ENCODE data around the gene ZCCHC18.

Gene ZCCHC18

DNA sequence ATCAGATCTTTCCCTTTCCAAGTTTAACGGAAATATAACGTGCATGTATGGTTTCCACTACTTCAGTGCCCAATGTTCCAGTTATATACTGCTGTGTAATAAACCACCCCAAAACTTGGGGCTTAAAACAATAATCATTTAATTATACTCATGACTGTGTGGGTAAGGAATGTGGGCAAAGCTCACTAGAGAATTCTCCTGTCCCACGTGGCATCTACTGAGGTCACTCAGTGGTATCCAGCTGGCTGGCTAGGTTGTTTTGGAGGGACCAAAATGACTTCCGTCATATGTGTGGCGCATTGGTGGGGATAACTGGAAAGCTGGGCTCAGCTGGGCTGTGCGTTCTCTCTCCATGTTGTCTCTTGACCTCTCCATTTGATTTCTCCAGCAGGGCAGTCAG is 18.5 kb downstream of the ZCCHC18 start:
- no peak for TF ChIP-seq SCRT2 (tag by site-specific recombination; IDR thresholded peaks at IDR 0.05)
- no peak for TF ChIP-seq ZFP69B (tag by site-specific recombination; IDR thresholded peaks at IDR 0.05)
- TF ChIP-seq ZNF701 (tag by site-specific recombination; IDR thresholded peaks at IDR 0.05) = no peak
- TF ChIP-seq FEZF1 (tag by site-specific recombination; IDR thresholded peaks at IDR 0.05) = no peak
- TF ChIP-seq, protein P1, sequence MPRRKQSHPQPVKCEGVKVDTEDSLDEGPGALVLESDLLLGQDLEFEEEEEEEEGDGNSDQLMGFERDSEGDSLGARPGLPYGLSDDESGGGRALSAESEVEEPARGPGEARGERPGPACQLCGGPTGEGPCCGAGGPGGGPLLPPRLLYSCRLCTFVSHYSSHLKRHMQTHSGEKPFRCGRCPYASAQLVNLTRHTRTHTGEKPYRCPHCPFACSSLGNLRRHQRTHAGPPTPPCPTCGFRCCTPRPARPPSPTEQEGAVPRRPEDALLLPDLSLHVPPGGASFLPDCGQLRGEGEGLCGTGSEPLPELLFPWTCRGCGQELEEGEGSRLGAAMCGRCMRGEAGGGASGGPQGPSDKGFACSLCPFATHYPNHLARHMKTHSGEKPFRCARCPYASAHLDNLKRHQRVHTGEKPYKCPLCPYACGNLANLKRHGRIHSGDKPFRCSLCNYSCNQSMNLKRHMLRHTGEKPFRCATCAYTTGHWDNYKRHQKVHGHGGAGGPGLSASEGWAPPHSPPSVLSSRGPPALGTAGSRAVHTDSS (tag by site-specific recombination; IDR thresholded peaks at IDR 0.05) = no peak
- TF ChIP-seq ZNF830 (tag by site-specific recombination; IDR thresholded peaks at IDR 0.05; ENCODE audit: low read depth) = no peak
- TF ChIP-seq ZNF837 (tag by site-specific recombination; IDR thresholded peaks at IDR 0.05) = no peak
- no peak for TF ChIP-seq ZBTB17 (tag by site-specific recombination; IDR thresholded peaks at IDR 0.05)
- no peak for TF ChIP-seq ZNF211 (tag by site-specific recombination; IDR thresholded peaks at IDR 0.05; ENCODE audit: low read depth)
- TF ChIP-seq, protein P2, sequence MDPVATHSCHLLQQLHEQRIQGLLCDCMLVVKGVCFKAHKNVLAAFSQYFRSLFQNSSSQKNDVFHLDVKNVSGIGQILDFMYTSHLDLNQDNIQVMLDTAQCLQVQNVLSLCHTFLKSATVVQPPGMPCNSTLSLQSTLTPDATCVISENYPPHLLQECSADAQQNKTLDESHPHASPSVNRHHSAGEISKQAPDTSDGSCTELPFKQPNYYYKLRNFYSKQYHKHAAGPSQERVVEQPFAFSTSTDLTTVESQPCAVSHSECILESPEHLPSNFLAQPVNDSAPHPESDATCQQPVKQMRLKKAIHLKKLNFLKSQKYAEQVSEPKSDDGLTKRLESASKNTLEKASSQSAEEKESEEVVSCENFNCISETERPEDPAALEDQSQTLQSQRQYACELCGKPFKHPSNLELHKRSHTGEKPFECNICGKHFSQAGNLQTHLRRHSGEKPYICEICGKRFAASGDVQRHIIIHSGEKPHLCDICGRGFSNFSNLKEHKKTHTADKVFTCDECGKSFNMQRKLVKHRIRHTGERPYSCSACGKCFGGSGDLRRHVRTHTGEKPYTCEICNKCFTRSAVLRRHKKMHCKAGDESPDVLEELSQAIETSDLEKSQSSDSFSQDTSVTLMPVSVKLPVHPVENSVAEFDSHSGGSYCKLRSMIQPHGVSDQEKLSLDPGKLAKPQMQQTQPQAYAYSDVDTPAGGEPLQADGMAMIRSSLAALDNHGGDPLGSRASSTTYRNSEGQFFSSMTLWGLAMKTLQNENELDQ (tag by site-specific recombination; IDR thresholded peaks at IDR 0.05; ENCODE audit: low read depth) = no peak
- TF ChIP-seq, protein P3, sequence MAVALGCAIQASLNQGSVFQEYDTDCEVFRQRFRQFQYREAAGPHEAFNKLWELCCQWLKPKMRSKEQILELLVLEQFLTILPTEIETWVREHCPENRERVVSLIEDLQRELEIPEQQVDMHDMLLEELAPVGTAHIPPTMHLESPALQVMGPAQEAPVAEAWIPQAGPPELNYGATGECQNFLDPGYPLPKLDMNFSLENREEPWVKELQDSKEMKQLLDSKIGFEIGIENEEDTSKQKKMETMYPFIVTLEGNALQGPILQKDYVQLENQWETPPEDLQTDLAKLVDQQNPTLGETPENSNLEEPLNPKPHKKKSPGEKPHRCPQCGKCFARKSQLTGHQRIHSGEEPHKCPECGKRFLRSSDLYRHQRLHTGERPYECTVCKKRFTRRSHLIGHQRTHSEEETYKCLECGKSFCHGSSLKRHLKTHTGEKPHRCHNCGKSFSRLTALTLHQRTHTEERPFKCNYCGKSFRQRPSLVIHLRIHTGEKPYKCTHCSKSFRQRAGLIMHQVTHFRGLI (tag by site-specific recombination; IDR thresholded peaks at IDR 0.05) = no peak
- TF ChIP-seq ZNF423 (tag by site-specific recombination; IDR thresholded peaks at IDR 0.05) = no peak
- TF ChIP-seq KLF1 (tag by site-specific recombination; IDR thresholded peaks at IDR 0.05) = no peak
- TF ChIP-seq ZNF707 (tag by site-specific recombination; IDR thresholded peaks at IDR 0.05) = no peak
- TF ChIP-seq, protein P4, sequence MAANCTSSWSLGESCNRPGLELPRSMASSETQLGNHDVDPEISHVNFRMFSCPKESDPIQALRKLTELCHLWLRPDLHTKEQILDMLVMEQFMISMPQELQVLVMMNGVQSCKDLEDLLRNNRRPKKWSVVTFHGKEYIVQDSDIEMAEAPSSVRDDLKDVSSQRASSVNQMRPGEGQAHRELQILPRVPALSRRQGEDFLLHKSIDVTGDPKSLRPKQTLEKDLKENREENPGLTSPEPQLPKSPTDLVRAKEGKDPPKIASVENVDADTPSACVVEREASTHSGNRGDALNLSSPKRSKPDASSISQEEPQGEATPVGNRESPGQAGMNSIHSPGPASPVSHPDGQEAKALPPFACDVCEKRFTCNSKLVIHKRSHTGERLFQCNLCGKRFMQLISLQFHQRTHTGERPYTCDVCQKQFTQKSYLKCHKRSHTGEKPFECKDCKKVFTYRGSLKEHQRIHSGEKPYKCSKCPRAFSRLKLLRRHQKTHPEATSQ (tag by site-specific recombination; IDR thresholded peaks at IDR 0.05) = no peak
- no peak for TF ChIP-seq ZNF660 (tag by site-specific recombination; IDR thresholded peaks at IDR 0.05)
- no peak for TF ChIP-seq TCF7L2 (IDR thresholded peaks at IDR 0.05; ENCODE audit: borderline replicate concordance, low read depth, low read length)
- POLR2A ChIA-PET = no interaction called here
- H3K27ac ChIP-seq (ENCODE audit: extremely low read depth, low read depth, low read length) = no peak overlapping the region
- no peaks in the 10 kb centered on the region for H3K9me3 ChIP-seq (ENCODE audit: control insufficient read depth, insufficient read depth, low read depth, low read length)
- CTCF ChIA-PET = interaction anchor here (1.1 to 1.6 kb wide), 2 partner anchors 18 to 286 kb away, joined by 3 to 5 read pairs; partner anchors contain the start of gene ZCCHC18
- no peak overlapping the region for H3K4me3 ChIP-seq (ENCODE audit: low read depth, low read length)
- H3K4me1 ChIP-seq (ENCODE audit: control insufficient read depth, insufficient read depth, low read length) = no peaks in the 10 kb centered on the region
- peaks cover 0 to 18% of the 10 kb centered on the region in 2 experiments; a peak in 1 of 3 replicates for H3K36me3 ChIP-seq (ENCODE audit: control insufficient read depth in 2 of 2, insufficient read depth in 1 of 2, low read length in 2 of 2)

DNA sequence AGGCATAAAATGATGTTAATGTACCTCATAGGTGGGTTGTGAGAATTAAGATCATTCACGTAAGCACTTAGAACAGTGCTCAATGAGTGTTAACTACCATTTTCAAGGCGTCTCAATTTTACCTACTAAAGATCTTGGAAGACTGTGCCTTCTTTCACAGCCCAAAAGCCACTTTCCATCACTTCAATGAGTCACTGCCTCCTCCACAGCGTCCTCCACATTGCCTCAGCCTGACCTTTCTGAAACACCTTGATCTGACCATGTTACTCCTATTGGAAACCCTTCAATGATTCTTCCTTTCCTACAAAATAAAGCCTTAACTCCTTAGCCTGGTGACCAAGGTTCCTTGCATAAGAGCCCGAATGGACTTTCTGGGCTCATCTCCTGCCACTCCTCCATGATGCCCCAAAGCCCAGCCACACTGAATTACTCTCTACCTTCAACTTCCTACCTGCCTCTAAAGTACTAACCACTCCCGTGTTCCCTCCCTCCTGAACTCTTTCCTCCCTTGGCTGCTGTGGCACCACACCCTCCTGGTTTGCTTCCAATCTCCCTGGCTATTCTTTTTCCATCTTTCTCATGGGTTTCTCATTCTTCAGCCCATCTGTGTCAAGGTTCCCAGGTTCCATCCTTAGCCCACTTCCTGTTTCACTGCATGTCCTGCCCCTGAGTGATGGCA is 22.4 kb downstream of the ZCCHC18 start:
- no peaks in the 10 kb centered on the region for H3K4me1 ChIP-seq (ENCODE audit: control insufficient read depth, insufficient read depth, low read length)
- CTCF ChIA-PET = no interaction called here
- H3K4me3 ChIP-seq (ENCODE audit: low read depth, low read length) = no peak overlapping the region
- no peak overlapping the region for H3K27ac ChIP-seq (ENCODE audit: extremely low read depth, low read depth, low read length)
- H3K36me3 ChIP-seq (ENCODE audit: control insufficient read depth in 2 of 2, insufficient read depth in 1 of 2, low read length in 2 of 2) = peaks cover 0 to 14% of the 10 kb centered on the region in 2 experiments; a peak in 1 of 3 replicates
- H3K9me3 ChIP-seq (ENCODE audit: control insufficient read depth, insufficient read depth, low read depth, low read length) = no peaks in the 10 kb centered on the region
- TF ChIP-seq, protein P5, sequence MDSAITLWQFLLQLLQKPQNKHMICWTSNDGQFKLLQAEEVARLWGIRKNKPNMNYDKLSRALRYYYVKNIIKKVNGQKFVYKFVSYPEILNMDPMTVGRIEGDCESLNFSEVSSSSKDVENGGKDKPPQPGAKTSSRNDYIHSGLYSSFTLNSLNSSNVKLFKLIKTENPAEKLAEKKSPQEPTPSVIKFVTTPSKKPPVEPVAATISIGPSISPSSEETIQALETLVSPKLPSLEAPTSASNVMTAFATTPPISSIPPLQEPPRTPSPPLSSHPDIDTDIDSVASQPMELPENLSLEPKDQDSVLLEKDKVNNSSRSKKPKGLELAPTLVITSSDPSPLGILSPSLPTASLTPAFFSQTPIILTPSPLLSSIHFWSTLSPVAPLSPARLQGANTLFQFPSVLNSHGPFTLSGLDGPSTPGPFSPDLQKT (IDR thresholded peaks at IDR 0.05; ENCODE audit: borderline replicate concordance, low read depth, low read length) = no peak
- TF ChIP-seq WT1 (tag by site-specific recombination; IDR thresholded peaks at IDR 0.05) = no peak
- TF ChIP-seq ZNF274 (IDR thresholded peaks at IDR 0.05; ENCODE audit: low read length) = no peak
- no peak for TF ChIP-seq ZNF274 (tag by site-specific recombination; IDR thresholded peaks at IDR 0.05; ENCODE audit: borderline replicate concordance)
- no peak for TF ChIP-seq ZNF311 (tag by site-specific recombination; IDR thresholded peaks at IDR 0.05; ENCODE audit: borderline replicate concordance)
- TF ChIP-seq, protein P6, sequence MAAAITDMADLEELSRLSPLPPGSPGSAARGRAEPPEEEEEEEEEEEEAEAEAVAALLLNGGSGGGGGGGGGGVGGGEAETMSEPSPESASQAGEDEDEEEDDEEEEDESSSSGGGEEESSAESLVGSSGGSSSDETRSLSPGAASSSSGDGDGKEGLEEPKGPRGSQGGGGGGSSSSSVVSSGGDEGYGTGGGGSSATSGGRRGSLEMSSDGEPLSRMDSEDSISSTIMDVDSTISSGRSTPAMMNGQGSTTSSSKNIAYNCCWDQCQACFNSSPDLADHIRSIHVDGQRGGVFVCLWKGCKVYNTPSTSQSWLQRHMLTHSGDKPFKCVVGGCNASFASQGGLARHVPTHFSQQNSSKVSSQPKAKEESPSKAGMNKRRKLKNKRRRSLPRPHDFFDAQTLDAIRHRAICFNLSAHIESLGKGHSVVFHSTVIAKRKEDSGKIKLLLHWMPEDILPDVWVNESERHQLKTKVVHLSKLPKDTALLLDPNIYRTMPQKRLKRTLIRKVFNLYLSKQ (tag by site-specific recombination; IDR thresholded peaks at IDR 0.05; ENCODE audit: borderline replicate concordance) = no peak
- TF ChIP-seq ZNF837 (tag by site-specific recombination; IDR thresholded peaks at IDR 0.05) = no peak
- POLR2A ChIA-PET = no interaction called here

All from HEK293 (cell line).